HEK293T (cell line): ENCODE measurements around the gene BMERB1.

Source experiments
- CTCF ChIA-PET: fragments of 350-600 bp; formaldehyde crosslinking; extraction: SDS; loops from one replicate; lab custom pipeline; 2021; ENCODE audit warnings: antibody characterized with exemption, inconsistent platforms; lab: Yijun Ruan, JAX
- POLR2A ChIA-PET: fragments of 350-600 bp; formaldehyde crosslinking; extraction: SDS; loops from one replicate; lab custom pipeline; 2020; ENCODE audit warnings: antibody characterized with exemption, inconsistent platforms; lab: Yijun Ruan, JAX
- DNase-seq: peaks from one replicate; pipeline ENCODE4 v3.0.0; 2012; ENCODE audit warnings: mixed read lengths; ENCODE audit errors: extremely low spot score
- ARNT ChIP-seq: fragments of 450-650 bp; IDR thresholded peaks from 2 replicates; pipeline ENCODE4 v1.6.1; 2017; ENCODE audit warnings: mild to moderate bottlenecking
- BHLHE40 ChIP-seq: fragments of 450-650 bp; IDR thresholded peaks from 2 replicates; pipeline ENCODE4 v1.6.1; 2016; ENCODE audit warnings: mild to moderate bottlenecking, moderate library complexity, borderline replicate concordance
- CTBP1 ChIP-seq: fragments of 450-650 bp; IDR thresholded peaks from 2 replicates; pipeline ENCODE4 v1.6.1; 2016; ENCODE audit warnings: borderline replicate concordance
- ELF4 ChIP-seq: fragments of 450-650 bp; IDR thresholded peaks from 2 replicates; pipeline ENCODE4 v1.6.1; 2017; ENCODE audit warnings: antibody characterized with exemption
- FOXA1 ChIP-seq: fragments of 450-650 bp; IDR thresholded peaks from 2 replicates; pipeline ENCODE4 v1.6.1; 2016; ENCODE audit warnings: mild to moderate bottlenecking
- FOXK2 ChIP-seq: fragments of 450-650 bp; IDR thresholded peaks from 2 replicates; pipeline ENCODE4 v1.6.1; 2016; ENCODE audit warnings: mild to moderate bottlenecking
- FOXM1 ChIP-seq: fragments of 450-650 bp; IDR thresholded peaks from 2 replicates; pipeline ENCODE4 v1.6.1; 2017; ENCODE audit warnings: mild to moderate bottlenecking, borderline replicate concordance
- HDGF ChIP-seq: fragments of 450-650 bp; IDR thresholded peaks from 2 replicates; pipeline ENCODE4 v1.6.1; 2017; ENCODE audit warnings: antibody characterized with exemption, borderline replicate concordance
- L3MBTL2 ChIP-seq: fragments of 450-650 bp; conservative IDR thresholded peaks from 2 replicates; pipeline ENCODE4 v1.6.1; 2016; ENCODE audit warnings: mild to moderate bottlenecking
- LEF1 ChIP-seq: fragments of 450-650 bp; IDR thresholded peaks from 2 replicates; pipeline ENCODE4 v1.6.1; 2017; ENCODE audit warnings: mild to moderate bottlenecking, borderline replicate concordance
- NFRKB ChIP-seq: fragments of 450-650 bp; IDR thresholded peaks from 2 replicates; pipeline ENCODE4 v1.6.1; 2016; ENCODE audit warnings: mild to moderate bottlenecking, moderate library complexity
- PKNOX1 ChIP-seq: fragments of 450-650 bp; IDR thresholded peaks from 2 replicates; pipeline ENCODE4 v1.6.1; 2016
- SP1 ChIP-seq: fragments of 450-650 bp; IDR thresholded peaks from 2 replicates; pipeline ENCODE4 v1.6.1; 2017
- SUZ12 ChIP-seq: fragments of 450-650 bp; IDR thresholded peaks from 2 replicates; pipeline ENCODE4 v1.6.1; 2016; ENCODE audit warnings: mild to moderate bottlenecking
- TARDBP ChIP-seq: fragments of 450-650 bp; IDR thresholded peaks from 2 replicates; pipeline ENCODE4 v1.6.1; 2016
- ZNF384 ChIP-seq: fragments of 450-650 bp; IDR thresholded peaks from 2 replicates; pipeline ENCODE4 v1.6.1; 2016

BMERB1 gene

GRCh38 chr16:15636392-15636873 lies 202.0 kb downstream of the BMERB1 start:
- TF ChIP-seq FOXK2, result no peak
- TF ChIP-seq ZNF384, result no peak
- no peak for TF ChIP-seq PKNOX1
- no peak for TF ChIP-seq HDGF
- no peak for TF ChIP-seq BHLHE40
- no peak for TF ChIP-seq L3MBTL2
- TF ChIP-seq FOXM1, result no peak
- no peak for TF ChIP-seq NFRKB
- no peak for TF ChIP-seq ELF4
- TF ChIP-seq SUZ12, result no peak
- no peak for TF ChIP-seq LEF1
- TF ChIP-seq CTBP1, result no peak
- no peak for TF ChIP-seq FOXA1
- no peak for TF ChIP-seq SP1
- TF ChIP-seq ARNT, result no peak
- no peak for TF ChIP-seq TARDBP
- ChIA-PET CTCF (no interaction called here), POLR2A (no interaction called here)
- DNase-seq, result no peak
